Breast epithelium (tissue), 4 donors: ENCODE results near the gene CLDN6. TPM values are rescaled to one million over a fixed set of nuclear protein-coding genes. Genes with fewer than 3 reads are reported as not detected.

Experiments used
- DNase-seq, 2 donors: peaks; one replicate each; pipeline ENCODE4 v3.0.0-alpha.2; 2019; ENCODE audit warnings: low spot score in 2 of 2
- H3K27ac ChIP-seq, 2 donors: fragments of 200-600 bp; sonication (generic) in 1 of 2; one replicate each; pipeline ENCODE4 v1.5.1; 2016 to 2019; ENCODE audit warnings: mild to moderate bottlenecking in 1 of 2
- H3K27me3 ChIP-seq, 2 donors: fragments of 200-600 bp; sonication (generic) in 1 of 2; one replicate each; pipeline versions ENCODE4 v1.5.1 to v1.6.0; 2017 to 2019; ENCODE audit warnings: control low read depth in 1 of 2, mild to moderate bottlenecking in 1 of 2
- H3K36me3 ChIP-seq: fragments of 200-600 bp; one replicate; pipeline ENCODE4 v1.5.1; 2019
- H3K4me1 ChIP-seq, 2 donors: fragments of 200-600 bp; sonication (generic); one replicate each; pipeline ENCODE4 v1.5.1; 2016 to 2019; ENCODE audit warnings: control low read depth in 1 of 2
- H3K4me3 ChIP-seq, 3 donors: fragments of 200-600 bp; sonication (generic); 1 replicate in 2 of 3; 2 replicates in 1 of 3; pipeline ENCODE4 v1.5.1; 2016 to 2019; ENCODE audit warnings: mild to moderate bottlenecking in 3 of 3, moderate library complexity in 2 of 3
- H3K9me3 ChIP-seq, 2 donors: fragments of 200-600 bp; sonication (generic) in 1 of 2; one replicate each; pipeline ENCODE4 v1.5.1; 2016 to 2019; ENCODE audit warnings: control low read depth in 1 of 2
- POLR2A ChIP-seq: fragments of 450-650 bp; IDR thresholded peaks from one replicate; pipeline ENCODE4 v1.6.1; 2016; ENCODE audit warnings: antibody characterized with exemption, mild to moderate bottlenecking, moderate library complexity
- POLR2AphosphoS5 ChIP-seq, 3 donors: sonication (generic); formaldehyde crosslinking; IDR thresholded peaks; one replicate each; pipeline ENCODE4 v1.6.1; 2017; ENCODE audit warnings: antibody characterized with exemption in 3 of 3
- intact Hi-C: fragments of 100-400 bp; cut with DNase I; formaldehyde crosslinking; loops from one replicate; pipeline ENCODE4 v1.15.1; 2023; ENCODE audit warnings: low total_unique reads
- total RNA-seq, 3 donors: library from RNA; depleted of rRNA; stranded (reverse); fragments of >200 nt; gene quantifications; one replicate each; pipeline ENCODE4 v1.1.0, GENCODE V29; 2016
- TF ChIP-seq, protein P1 (sequence below), 3 donors: fragments of 450-650 bp; IDR thresholded peaks; one replicate each; pipeline ENCODE4 v1.5.1; 2016 to 2017; ENCODE audit warnings: antibody characterized with exemption in 3 of 3, mild to moderate bottlenecking in 3 of 3, moderate library complexity in 3 of 3

Gene CLDN6
- total RNA-seq, 3 donors from 2014 or later, result not detected

DNA sequence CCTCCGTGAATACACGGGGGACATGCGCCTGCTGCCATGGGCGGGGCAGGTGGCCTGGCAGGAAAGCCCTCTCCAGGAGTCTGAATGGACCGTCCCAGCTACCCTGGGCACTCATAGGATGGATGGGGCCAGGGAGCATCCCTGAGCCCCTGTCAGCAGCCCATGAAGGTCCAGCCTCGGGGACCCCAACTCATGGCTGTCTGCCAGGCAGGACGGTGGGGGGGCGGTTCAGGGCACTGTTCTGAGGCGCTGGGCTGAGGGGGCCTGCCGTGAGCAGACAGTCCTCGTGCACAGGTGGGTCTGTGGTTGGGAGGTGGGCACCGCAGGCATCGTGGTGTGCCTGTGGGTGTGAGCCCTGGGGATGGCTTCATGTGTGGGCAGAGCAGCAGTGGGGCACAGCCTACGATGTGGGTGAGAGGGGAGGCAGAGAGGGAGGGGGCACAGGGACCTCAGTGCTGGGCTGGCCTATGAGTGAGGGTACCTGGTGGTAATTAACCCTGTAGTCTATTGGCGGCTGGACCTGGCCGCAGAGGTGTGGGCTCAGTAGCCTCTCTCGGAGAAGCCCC, 31.3 kb downstream of the CLDN6 start:
- DNase-seq, result no peak
- intact Hi-C loops, result no loop called here
- Histone ChIP-seq H3K9me3 (no peaks in the 10 kb centered on the region), H3K27me3 (peaks cover 0 to 3% of the 10 kb centered on the region in 2 donors), H3K27ac (no peak overlapping the region), H3K4me3 (no peak overlapping the region), H3K36me3 (no peaks in the 10 kb centered on the region), H3K4me1 (peaks cover 0 to 6% of the 10 kb centered on the region in 2 donors)
- no peak for TF ChIP-seq POLR2A
- TF ChIP-seq POLR2AphosphoS5 (IDR thresholded peaks at IDR 0.05), result no peak
- TF ChIP-seq, protein P1, sequence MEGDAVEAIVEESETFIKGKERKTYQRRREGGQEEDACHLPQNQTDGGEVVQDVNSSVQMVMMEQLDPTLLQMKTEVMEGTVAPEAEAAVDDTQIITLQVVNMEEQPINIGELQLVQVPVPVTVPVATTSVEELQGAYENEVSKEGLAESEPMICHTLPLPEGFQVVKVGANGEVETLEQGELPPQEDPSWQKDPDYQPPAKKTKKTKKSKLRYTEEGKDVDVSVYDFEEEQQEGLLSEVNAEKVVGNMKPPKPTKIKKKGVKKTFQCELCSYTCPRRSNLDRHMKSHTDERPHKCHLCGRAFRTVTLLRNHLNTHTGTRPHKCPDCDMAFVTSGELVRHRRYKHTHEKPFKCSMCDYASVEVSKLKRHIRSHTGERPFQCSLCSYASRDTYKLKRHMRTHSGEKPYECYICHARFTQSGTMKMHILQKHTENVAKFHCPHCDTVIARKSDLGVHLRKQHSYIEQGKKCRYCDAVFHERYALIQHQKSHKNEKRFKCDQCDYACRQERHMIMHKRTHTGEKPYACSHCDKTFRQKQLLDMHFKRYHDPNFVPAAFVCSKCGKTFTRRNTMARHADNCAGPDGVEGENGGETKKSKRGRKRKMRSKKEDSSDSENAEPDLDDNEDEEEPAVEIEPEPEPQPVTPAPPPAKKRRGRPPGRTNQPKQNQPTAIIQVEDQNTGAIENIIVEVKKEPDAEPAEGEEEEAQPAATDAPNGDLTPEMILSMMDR (IDR thresholded peaks at IDR 0.05), result no peak

DNA sequence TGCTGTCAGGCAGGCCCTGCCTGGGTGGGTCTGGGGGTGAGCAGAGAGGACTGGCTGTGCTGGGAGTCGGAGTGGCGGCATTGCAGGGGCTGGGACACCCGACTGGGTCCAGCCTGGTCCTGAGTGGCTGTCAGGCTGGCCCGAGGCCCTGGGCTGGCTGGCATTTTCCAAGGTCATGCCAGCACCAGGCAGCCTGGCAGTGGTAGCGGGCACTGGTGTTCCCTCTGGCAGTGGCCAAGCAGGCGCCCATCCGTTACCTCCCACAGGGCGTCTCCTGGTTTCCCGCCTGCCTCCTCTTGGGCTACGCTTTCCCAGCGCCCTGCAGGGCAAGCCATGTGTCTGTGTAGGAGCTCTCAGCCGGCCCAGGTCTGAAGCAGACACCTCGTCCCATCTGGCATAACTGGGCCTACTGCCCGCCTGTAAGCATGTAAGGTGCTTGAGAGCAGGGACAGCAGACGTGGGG, 32.1 kb downstream of the CLDN6 start:
- intact Hi-C loops, result no loop called here
- H3K4me3 ChIP-seq, result no peak overlapping the region
- H3K27ac ChIP-seq, result peak overlapping the region; percentile 44 to 52
- peaks cover 0 to 6% of the 10 kb centered on the region in 2 donors for H3K4me1 ChIP-seq
- peaks cover 0 to 3% of the 10 kb centered on the region in 2 donors for H3K27me3 ChIP-seq
- no peaks in the 10 kb centered on the region for H3K9me3 ChIP-seq
- DNase-seq, result no peak
- no peak for TF ChIP-seq POLR2AphosphoS5 (IDR thresholded peaks at IDR 0.05)
- no peaks in the 10 kb centered on the region for H3K36me3 ChIP-seq

GRCh38 chr16:2985462-2985861, 32.5 kb downstream of the CLDN6 start:
- no peak for TF ChIP-seq POLR2A
- no peak for TF ChIP-seq POLR2AphosphoS5 (IDR thresholded peaks at IDR 0.05)
- TF ChIP-seq, protein P1 (IDR thresholded peaks at IDR 0.05), result no peak
- intact Hi-C loops, result no loop called here

GRCh38 chr16:2983706-2984136, 34.3 kb downstream of the CLDN6 start:
- DNase-seq, result peak; percentile 69 to 79
- TF ChIP-seq POLR2AphosphoS5 (IDR thresholded peaks at IDR 0.05) (no peak), POLR2A (no peak)
- TF ChIP-seq, protein P1 (IDR thresholded peaks at IDR 0.05), result peak; percentile 58 to 86 (median 71)
- H3K9me3 ChIP-seq, result no peaks in the 10 kb centered on the region

More at GRCh38 chr16:2985462-2985861, 32.5 kb downstream of the CLDN6 start:
- no peak for DNase-seq
- peak overlapping the region; percentile 44 to 52 for H3K27ac ChIP-seq
- no peaks in the 10 kb centered on the region for H3K9me3 ChIP-seq
- H3K36me3 ChIP-seq, result no peaks in the 10 kb centered on the region
- H3K27me3 ChIP-seq, result peaks cover 0 to 3% of the 10 kb centered on the region in 2 donors
- no peak overlapping the region for H3K4me3 ChIP-seq
- H3K4me1 ChIP-seq, result peaks cover 0 to 6% of the 10 kb centered on the region in 2 donors

DNA sequence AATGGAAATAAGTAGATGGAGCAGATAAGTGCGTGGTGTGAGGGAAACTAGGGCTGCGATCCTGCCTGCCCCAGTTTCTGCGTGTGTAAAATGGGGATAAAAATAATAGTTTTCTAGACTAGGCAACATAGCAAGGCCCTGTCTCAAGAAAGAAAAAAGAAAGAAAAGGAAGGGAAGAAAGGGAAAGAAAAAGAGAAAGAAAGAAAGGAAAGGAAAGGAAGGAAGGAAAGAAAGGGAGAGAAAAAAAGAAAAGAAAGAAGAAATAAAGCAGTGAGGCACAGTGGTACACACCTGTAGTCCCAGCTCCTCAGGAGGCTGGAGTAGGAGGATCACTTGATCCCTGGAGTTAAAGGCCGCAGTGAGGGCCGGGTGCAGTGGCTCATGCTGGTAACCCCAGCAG, 35.6 kb downstream of the CLDN6 start:
- intact Hi-C loops, result no loop called here
- H3K36me3 ChIP-seq, result no peaks in the 10 kb centered on the region
- peaks cover 3 to 6% of the 10 kb centered on the region in 2 donors for H3K4me1 ChIP-seq
- no peak overlapping the region for H3K27ac ChIP-seq
- TF ChIP-seq POLR2AphosphoS5 (IDR thresholded peaks at IDR 0.05), result no peak
- TF ChIP-seq, protein P1 (IDR thresholded peaks at IDR 0.05), result no peak
- no peak for TF ChIP-seq POLR2A
- no peak for DNase-seq
- no peak overlapping the region for H3K4me3 ChIP-seq
- no peaks in the 10 kb centered on the region for H3K9me3 ChIP-seq
- no peaks in the 10 kb centered on the region for H3K27me3 ChIP-seq

More at GRCh38 chr16:2983706-2984136, 34.3 kb downstream of the CLDN6 start:
- H3K4me1 ChIP-seq, result peaks cover 3 to 6% of the 10 kb centered on the region in 2 donors
- intact Hi-C loops, result no loop called here
- no peaks in the 10 kb centered on the region for H3K36me3 ChIP-seq
- peak overlapping the region; percentile 5 to 42 (median 30) for H3K4me3 ChIP-seq
- peaks cover 0 to 3% of the 10 kb centered on the region in 2 donors for H3K27me3 ChIP-seq
- no peak overlapping the region for H3K27ac ChIP-seq
